Tibial artery (tissue), 4 donors: ENCODE measurements around the gene SCGB1A1.

Experiments used
- DNase-seq, 2 donors: peaks; one replicate each; pipeline ENCODE4 v3.0.0-alpha.2; 2019
- H3K27ac ChIP-seq, 2 donors: fragments of 200-600 bp; sonication (generic) in 1 of 2; 1 replicate in 1 of 2; 2 replicates in 1 of 2; pipeline ENCODE4 v1.5.1; 2018 to 2019; ENCODE audit warnings: mild to moderate bottlenecking in 1 of 2
- H3K27me3 ChIP-seq, 2 donors: fragments of 200-600 bp; sonication (generic) in 1 of 2; one replicate each; pipeline versions ENCODE4 v1.5.1 to v1.6.0; 2016 to 2019
- H3K36me3 ChIP-seq, 3 donors: fragments of 200-600 bp; sonication (generic) in 2 of 3; one replicate each; pipeline ENCODE4 v1.5.1; 2016 to 2019; ENCODE audit warnings: mild to moderate bottlenecking in 2 of 3
- H3K4me1 ChIP-seq, 4 donors: fragments of 200-600 bp; sonication (generic) in 2 of 4; 1 replicate in 3 of 4; 2 replicates in 1 of 4; pipeline ENCODE4 v1.5.1; 2016 to 2019
- H3K4me3 ChIP-seq, 2 donors: fragments of 200-600 bp; sonication (generic) in 1 of 2; 1 replicate in 1 of 2; 2 replicates in 1 of 2; pipeline ENCODE4 v1.5.1; 2018 to 2019; ENCODE audit warnings: mild to moderate bottlenecking in 2 of 2
- H3K9me3 ChIP-seq, 3 donors: fragments of 200-600 bp; sonication (generic) in 1 of 3; one replicate each; pipeline ENCODE4 v1.5.1; 2016 to 2019
- intact Hi-C: fragments of 100-400 bp; cut with DNase I; formaldehyde crosslinking; loops from one replicate; pipeline ENCODE4 v1.15.0; 2023; ENCODE audit warnings: low total_unique reads
- TF ChIP-seq, protein P1 (sequence below), 2 experiments: fragments of 200-600 bp in 1 of 2; fragments of 450-650 bp in 1 of 2; IDR thresholded peaks; one replicate each; pipeline ENCODE4 v1.5.1; 2017 to 2019; ENCODE audit warnings: antibody characterized with exemption in 2 of 2, mild to moderate bottlenecking in 1 of 2, moderate library complexity in 1 of 2

The SCGB1A1 gene

GRCh38 chr11:62421996-62422395 is 3.2 kb downstream of the SCGB1A1 start:
- TF ChIP-seq, protein P1, sequence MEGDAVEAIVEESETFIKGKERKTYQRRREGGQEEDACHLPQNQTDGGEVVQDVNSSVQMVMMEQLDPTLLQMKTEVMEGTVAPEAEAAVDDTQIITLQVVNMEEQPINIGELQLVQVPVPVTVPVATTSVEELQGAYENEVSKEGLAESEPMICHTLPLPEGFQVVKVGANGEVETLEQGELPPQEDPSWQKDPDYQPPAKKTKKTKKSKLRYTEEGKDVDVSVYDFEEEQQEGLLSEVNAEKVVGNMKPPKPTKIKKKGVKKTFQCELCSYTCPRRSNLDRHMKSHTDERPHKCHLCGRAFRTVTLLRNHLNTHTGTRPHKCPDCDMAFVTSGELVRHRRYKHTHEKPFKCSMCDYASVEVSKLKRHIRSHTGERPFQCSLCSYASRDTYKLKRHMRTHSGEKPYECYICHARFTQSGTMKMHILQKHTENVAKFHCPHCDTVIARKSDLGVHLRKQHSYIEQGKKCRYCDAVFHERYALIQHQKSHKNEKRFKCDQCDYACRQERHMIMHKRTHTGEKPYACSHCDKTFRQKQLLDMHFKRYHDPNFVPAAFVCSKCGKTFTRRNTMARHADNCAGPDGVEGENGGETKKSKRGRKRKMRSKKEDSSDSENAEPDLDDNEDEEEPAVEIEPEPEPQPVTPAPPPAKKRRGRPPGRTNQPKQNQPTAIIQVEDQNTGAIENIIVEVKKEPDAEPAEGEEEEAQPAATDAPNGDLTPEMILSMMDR (IDR thresholded peaks at IDR 0.05): no peak
- Histone ChIP-seq H3K27ac (no peak overlapping the region), H3K9me3 (no peaks in the 10 kb centered on the region), H3K36me3 (no peaks in the 10 kb centered on the region), H3K27me3 (no peaks in the 10 kb centered on the region), H3K4me1 (peaks cover 0 to 15% (median 7%) of the 10 kb centered on the region in 4 donors), H3K4me3 (no peak overlapping the region)
- intact Hi-C loops: loop anchor here (5.0 kb wide), 1 partner anchor 140 kb away; no protein-coding TSS in a partner anchor
- DNase-seq: peak in 1 of 2 donors; percentile 57

GRCh38 chr11:62423012-62423411 is 4.2 kb downstream of the SCGB1A1 start:
- Histone ChIP-seq H3K4me1 (peaks cover 0 to 15% (median 7%) of the 10 kb centered on the region in 4 donors), H3K36me3 (no peaks in the 10 kb centered on the region)

GRCh38 chr11:62427630-62428233 is 8.9 kb downstream of the SCGB1A1 start:
- peaks cover 0 to 16% (median 11%) of the 10 kb centered on the region in 4 donors for H3K4me1 ChIP-seq
- intact Hi-C loops: loop anchor here (5.0 kb wide), 1 partner anchor 115 kb away; no protein-coding TSS in a partner anchor
- TF ChIP-seq, protein P1 (IDR thresholded peaks at IDR 0.05): no peak
- H3K27me3 ChIP-seq: no peaks in the 10 kb centered on the region
- H3K27ac ChIP-seq: no peak overlapping the region
- no peak overlapping the region for H3K4me3 ChIP-seq
- H3K9me3 ChIP-seq: no peaks in the 10 kb centered on the region
- DNase-seq: no peak
- H3K36me3 ChIP-seq: no peaks in the 10 kb centered on the region

More at GRCh38 chr11:62423012-62423411, 4.2 kb downstream of the SCGB1A1 start:
- Histone ChIP-seq H3K27me3 (no peaks in the 10 kb centered on the region), H3K9me3 (no peaks in the 10 kb centered on the region), H3K4me3 (no peak overlapping the region), H3K27ac (no peak overlapping the region)
- intact Hi-C loops: loop anchor here (5.0 kb wide), 1 partner anchor 139 kb away; no protein-coding TSS in a partner anchor
- TF ChIP-seq, protein P1 (IDR thresholded peaks at IDR 0.05): no peak
- DNase-seq: no peak

GRCh38 chr11:62428871-62429560 is 10.2 kb downstream of the SCGB1A1 start:
- Histone ChIP-seq H3K27ac (no peak overlapping the region), H3K4me1 (peaks cover 0 to 25% (median 11%) of the 10 kb centered on the region in 4 donors), H3K27me3 (no peaks in the 10 kb centered on the region), H3K36me3 (no peaks in the 10 kb centered on the region), H3K4me3 (no peak overlapping the region), H3K9me3 (no peaks in the 10 kb centered on the region)
- DNase-seq: no peak
- intact Hi-C loops: loop anchor here (5.0 kb wide), 1 partner anchor 113 kb away; no protein-coding TSS in a partner anchor
- TF ChIP-seq, protein P1 (IDR thresholded peaks at IDR 0.05): no peak

DNA sequence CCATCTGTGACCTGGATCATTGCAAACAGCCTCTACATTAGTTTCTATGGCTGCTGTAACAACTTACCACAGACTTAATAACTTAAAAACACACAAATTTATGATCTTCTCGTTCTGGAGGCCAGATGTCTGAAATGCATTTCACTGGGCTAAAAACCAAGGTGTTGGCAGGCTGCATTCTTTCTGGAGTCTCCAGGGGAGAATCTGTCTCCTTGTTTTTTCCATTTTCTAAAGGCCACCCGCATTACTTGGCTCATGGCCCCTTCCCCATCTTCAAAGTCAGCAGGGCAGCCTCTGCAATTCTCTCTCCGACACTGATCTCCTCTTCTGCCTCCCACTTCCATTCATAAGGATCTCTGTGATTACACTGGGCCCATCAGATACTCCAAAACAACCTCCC is 11.6 kb downstream of the SCGB1A1 start:
- intact Hi-C loops: no loop called here
- no peak for DNase-seq
- no peak overlapping the region for H3K4me3 ChIP-seq
- TF ChIP-seq, protein P1 (IDR thresholded peaks at IDR 0.05): no peak
- H3K27me3 ChIP-seq: no peaks in the 10 kb centered on the region
- no peak overlapping the region for H3K27ac ChIP-seq
- H3K36me3 ChIP-seq: no peaks in the 10 kb centered on the region
- no peaks in the 10 kb centered on the region for H3K9me3 ChIP-seq
- peaks cover 0 to 20% (median 4%) of the 10 kb centered on the region in 4 donors for H3K4me1 ChIP-seq
